Stomach (tissue), 4 donors: Measurements from ENCODE around the gene TMIE.

Source experiments
- POLR2A ChIP-seq, 4 donors: fragments of 450-650 bp; IDR thresholded peaks; one replicate each; pipeline ENCODE4 v1.6.1; 2016; ENCODE audit warnings: antibody characterized with exemption in 4 of 4, control low read depth in 2 of 4, mild to moderate bottlenecking in 1 of 4, moderate library complexity in 1 of 4
- POLR2AphosphoS5 ChIP-seq, 3 donors: sonication (generic); formaldehyde crosslinking; IDR thresholded peaks; one replicate each; pipeline ENCODE4 v1.6.1; 2016; ENCODE audit warnings: antibody characterized with exemption in 3 of 3
- TF ChIP-seq, protein P1 (sequence below), 7 experiments: fragments of 450-650 bp in 4 of 7; fragments of 200-600 bp in 3 of 7; sonication (generic) in 3 of 7; IDR thresholded peaks; one replicate each; pipeline ENCODE4 v1.5.1; 2016 to 2019; ENCODE audit warnings: antibody characterized with exemption in 7 of 7, control low read depth in 2 of 7, mild to moderate bottlenecking in 1 of 7

DNA sequence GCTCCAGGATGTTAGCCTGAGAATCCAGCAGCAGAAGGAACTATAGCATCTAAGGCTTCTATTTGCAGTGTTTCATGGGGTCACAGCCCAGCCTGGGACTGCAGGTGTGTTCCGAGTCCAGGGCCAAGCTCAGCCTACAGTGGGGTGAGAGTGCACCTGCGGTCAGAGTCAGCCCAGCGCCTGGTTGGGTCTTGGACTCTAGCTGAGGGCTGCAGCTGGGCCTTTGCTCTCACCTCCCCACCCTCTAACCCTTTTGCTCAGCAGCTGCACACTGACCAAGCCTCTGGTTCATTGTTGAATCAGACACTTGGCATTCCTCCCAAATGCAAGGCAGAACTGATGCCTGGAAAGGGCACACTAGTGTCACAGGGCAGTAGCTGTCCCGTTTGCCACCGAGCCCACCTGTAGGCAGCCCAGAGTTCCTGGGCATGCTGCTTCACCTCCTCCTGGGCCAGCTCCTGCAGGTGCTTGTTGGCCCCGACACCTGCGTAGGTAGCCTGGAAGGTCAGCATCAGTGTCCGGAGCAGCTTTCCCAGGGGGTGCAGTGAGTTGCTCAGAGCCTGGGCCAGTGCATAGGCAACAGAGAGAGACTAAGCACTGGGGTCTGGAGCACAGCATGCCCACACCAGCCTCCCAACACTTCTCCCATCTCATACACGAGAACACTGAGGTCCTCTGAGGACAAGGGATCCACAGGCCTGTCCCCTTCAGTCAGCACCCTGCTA, 25.2 kb upstream of the TMIE start:
- TF ChIP-seq POLR2A (IDR thresholded peaks at IDR 0.05) (no peak), POLR2AphosphoS5 (IDR thresholded peaks at IDR 0.05) (no peak)
- TF ChIP-seq, protein P1, sequence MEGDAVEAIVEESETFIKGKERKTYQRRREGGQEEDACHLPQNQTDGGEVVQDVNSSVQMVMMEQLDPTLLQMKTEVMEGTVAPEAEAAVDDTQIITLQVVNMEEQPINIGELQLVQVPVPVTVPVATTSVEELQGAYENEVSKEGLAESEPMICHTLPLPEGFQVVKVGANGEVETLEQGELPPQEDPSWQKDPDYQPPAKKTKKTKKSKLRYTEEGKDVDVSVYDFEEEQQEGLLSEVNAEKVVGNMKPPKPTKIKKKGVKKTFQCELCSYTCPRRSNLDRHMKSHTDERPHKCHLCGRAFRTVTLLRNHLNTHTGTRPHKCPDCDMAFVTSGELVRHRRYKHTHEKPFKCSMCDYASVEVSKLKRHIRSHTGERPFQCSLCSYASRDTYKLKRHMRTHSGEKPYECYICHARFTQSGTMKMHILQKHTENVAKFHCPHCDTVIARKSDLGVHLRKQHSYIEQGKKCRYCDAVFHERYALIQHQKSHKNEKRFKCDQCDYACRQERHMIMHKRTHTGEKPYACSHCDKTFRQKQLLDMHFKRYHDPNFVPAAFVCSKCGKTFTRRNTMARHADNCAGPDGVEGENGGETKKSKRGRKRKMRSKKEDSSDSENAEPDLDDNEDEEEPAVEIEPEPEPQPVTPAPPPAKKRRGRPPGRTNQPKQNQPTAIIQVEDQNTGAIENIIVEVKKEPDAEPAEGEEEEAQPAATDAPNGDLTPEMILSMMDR (IDR thresholded peaks at IDR 0.05): no peak
